Heart left ventricle (tissue), 16 donors: ENCODE data around the gene EXOC1L. TPM values are rescaled to one million over a fixed set of nuclear protein-coding genes. Genes with fewer than 3 reads are reported as not detected.

Experiments
- ATAC-seq, 4 donors: fragments of 200-7000 bp; cut with Tn5 transposase; one replicate each; pipeline ENCODE4 v1.9.1; 2020 to 2022; ENCODE audit warnings: moderate library complexity in 4 of 4, mild to moderate bottlenecking in 3 of 4, moderate number of reproducible peaks in 1 of 4
- DNase-seq, 5 donors: peaks; one replicate each; pipeline ENCODE4 v3.0.0-alpha.2; 2020
- H3K27ac ChIP-seq, 12 donors: fragments of 200-600 bp; sonication (generic) in 4 of 12; one replicate each; pipeline versions ENCODE4 v1.5.0 to v1.8.0; 2016 to 2022; ENCODE audit warnings: mild to moderate bottlenecking in 2 of 12
- H3K27me3 ChIP-seq, 9 donors: fragments of 200-600 bp; sonication (generic) in 2 of 9; one replicate each; pipeline versions ENCODE4 v1.5.1 to v1.8.0; 2016 to 2022; ENCODE audit warnings: mild to moderate bottlenecking in 3 of 9
- H3K36me3 ChIP-seq, 9 donors: fragments of 200-600 bp; sonication (generic) in 2 of 9; one replicate each; pipeline versions ENCODE4 v1.5.0 to v1.8.0; 2018 to 2022; ENCODE audit warnings: mild to moderate bottlenecking in 2 of 9
- H3K4me1 ChIP-seq, 12 donors: fragments of 200-600 bp; sonication (generic) in 4 of 12; one replicate each; pipeline versions ENCODE4 v1.5.0 to v1.8.0; 2016 to 2022; ENCODE audit warnings: mild to moderate bottlenecking in 3 of 12
- H3K4me3 ChIP-seq, 12 donors: fragments of 200-600 bp; sonication (generic) in 4 of 12; one replicate each; pipeline versions ENCODE4 v1.5.0 to v1.8.0; 2017 to 2022; ENCODE audit warnings: mild to moderate bottlenecking in 9 of 12, moderate library complexity in 4 of 12
- H3K9me3 ChIP-seq, 12 donors: fragments of 200-600 bp; sonication (generic) in 4 of 12; one replicate each; pipeline versions ENCODE4 v1.5.0 to v1.8.0; 2016 to 2022; ENCODE audit warnings: mild to moderate bottlenecking in 1 of 12
- POLR2A ChIP-seq, 2 donors: fragments of 450-650 bp; IDR thresholded peaks; one replicate each; pipeline ENCODE4 v1.6.1; 2017; ENCODE audit warnings: antibody characterized with exemption in 2 of 2, mild to moderate bottlenecking in 2 of 2, moderate library complexity in 2 of 2
- WGBS, 4 donors: extraction: QIAGEN DNeasy Blood & Tissue Kit in 2 of 4; methylation state at CpG; one replicate each; pipeline versions ENCODE4 v1.1.5 to v1.1.7; 2013 to 2018; 5-methylcytosine and 5-hydroxymethylcytosine counted together
- intact Hi-C, 10 donors: fragments of 100-400 bp; cut with DNase I; formaldehyde crosslinking; loops; one replicate each; pipeline versions ENCODE4 v1.11.1 to v1.14.2; 2022
- long read RNA-seq, 3 donors: library from polyadenylated mRNA; unstranded; transcript quantifications; one replicate each; pipeline ENCODE4 v2.0.0, GENCODE V29; 2020 to 2021
- polyA plus RNA-seq, 2 donors: library from polyadenylated mRNA; stranded (reverse); fragments of 200-250 nt; gene quantifications; one replicate each; pipeline ENCODE4 v1.2.3, GENCODE V29; 2013
- total RNA-seq, 9 donors: library from RNA; depleted of rRNA in 2 of 9; stranded (reverse); fragments of >200 nt in 2 of 9; fragmentation: NEBNext Ultra II Directional in 3 of 9; extraction: Animal tissue kit (Norgen Biotek cat#: 25700) in 3 of 9; gene quantifications; one replicate each; pipeline versions ENCODE4 v1.1.0 to v1.2.4, GENCODE V29; 2016 to 2023
- TF ChIP-seq, protein P1 (sequence below), 12 donors: fragments of 200-600 bp; sonication (generic) in 4 of 12; IDR thresholded peaks; one replicate each; pipeline versions ENCODE4 v1.5.0 to v1.8.0; 2018 to 2022; ENCODE audit warnings: antibody characterized with exemption in 12 of 12, mild to moderate bottlenecking in 5 of 12
- donor health status: ischemic (EF 13 %, LVEDD 7.1; RV severe dilation, severe dysfunction).
- donor health status: healthy with polysubstance abuse.
- donor health status: DM: no; HTN: yes; CAD: no.
- donor health status: DM: no; HTN: no; CAD: no.
- donor health status: ischemic (EF 25% LVEDD 6.9; RV normal size, moderate dysfunction).
- donor health status: ischemic (EF 25% LVEDD 5.7; RV mildly dilated, moderate dysfunction).
- donor health status: healthy.
- donor health status: DM: yes; HTN: yes; CAD: no.
- donor health status: ischemic (EF 35%, LVEDD 5.7; RV mildly dilated, moderate dysfunction).
- donor health status: nonischemic (EF 11% LVEDD 7.7; RV severe dilation, severe dysfunction).
- donor health status: DM: yes; HTN: yes; CAD: no.
- donor health status: PGD.
- donor health status: ischemic (EF 29% LVEDD 5.4; RV normal size, mild dysfunction).
- donor health status: nonischemic (EF 23%, LVEDD 6.1; RV moderate dilation, normal function).

EXOC1L gene
- total RNA-seq (not detected), polyA plus RNA-seq (not detected)
- long read RNA-seq, donor 1, result 0 reads
- long read RNA-seq, donor 2, partial matches to known transcripts, result 0 of 1 reads
- long read RNA-seq, donor 2, other reads (novel, unspliced or antisense), result 0 of 1 reads
- long read RNA-seq, donor 3, result 0 reads

- TF ChIP-seq, protein P1, sequence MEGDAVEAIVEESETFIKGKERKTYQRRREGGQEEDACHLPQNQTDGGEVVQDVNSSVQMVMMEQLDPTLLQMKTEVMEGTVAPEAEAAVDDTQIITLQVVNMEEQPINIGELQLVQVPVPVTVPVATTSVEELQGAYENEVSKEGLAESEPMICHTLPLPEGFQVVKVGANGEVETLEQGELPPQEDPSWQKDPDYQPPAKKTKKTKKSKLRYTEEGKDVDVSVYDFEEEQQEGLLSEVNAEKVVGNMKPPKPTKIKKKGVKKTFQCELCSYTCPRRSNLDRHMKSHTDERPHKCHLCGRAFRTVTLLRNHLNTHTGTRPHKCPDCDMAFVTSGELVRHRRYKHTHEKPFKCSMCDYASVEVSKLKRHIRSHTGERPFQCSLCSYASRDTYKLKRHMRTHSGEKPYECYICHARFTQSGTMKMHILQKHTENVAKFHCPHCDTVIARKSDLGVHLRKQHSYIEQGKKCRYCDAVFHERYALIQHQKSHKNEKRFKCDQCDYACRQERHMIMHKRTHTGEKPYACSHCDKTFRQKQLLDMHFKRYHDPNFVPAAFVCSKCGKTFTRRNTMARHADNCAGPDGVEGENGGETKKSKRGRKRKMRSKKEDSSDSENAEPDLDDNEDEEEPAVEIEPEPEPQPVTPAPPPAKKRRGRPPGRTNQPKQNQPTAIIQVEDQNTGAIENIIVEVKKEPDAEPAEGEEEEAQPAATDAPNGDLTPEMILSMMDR (IDR thresholded peaks at IDR 0.05), result no peak
- no peak for TF ChIP-seq POLR2A (IDR thresholded peaks at IDR 0.05)
- Histone ChIP-seq H3K27ac (no peak within 1 kb of the TSS), H3K36me3 (no peaks in the 10 kb centered on the region), H3K27me3 (peaks cover 0 to 10% (median 0%) of the 10 kb centered on the region in 9 donors), H3K4me3 (peak within 1 kb of the TSS in 8 of 12 donors; percentile 16 to 48 (median 25)), H3K9me3 (no peaks in the 10 kb centered on the region), H3K4me1 (peaks cover 0 to 6% (median 0%) of the 10 kb centered on the region in 12 donors)
- intact Hi-C loops, result no loop called here
- DNase-seq (peak in 1 of 5 donors; percentile 59), ATAC-seq (peak in 2 of 4 donors; percentile 48 to 49)
- 5 to 8% (median 7%) methylated on average over 13 of the region's 13 CpGs for WGBS, 4 donors
Measured at GRCh38 chr4:55819634-55820033, at the start of gene EXOC1L. Gene EXOC1L, plus strand, starts transcription at chr4:55819790. Its CDS starts 237 bp downstream, at chr4:55820027.

DNA sequence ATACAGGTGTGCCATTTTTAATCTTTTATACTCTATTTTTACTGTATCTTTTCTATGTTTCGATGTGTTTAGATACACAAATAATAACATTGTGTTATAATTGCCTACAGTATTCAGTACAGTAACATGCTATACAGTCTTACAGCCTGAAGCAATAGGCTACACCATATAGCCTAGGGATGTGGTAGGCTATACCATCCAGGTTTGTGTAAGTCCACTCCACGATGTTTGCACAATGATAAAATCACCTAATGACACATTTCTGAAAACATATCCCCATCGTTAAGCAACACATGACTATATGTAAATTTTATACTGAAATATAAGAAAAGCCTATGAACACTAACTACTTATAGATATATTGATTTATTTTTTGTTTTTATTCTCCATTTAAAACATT, 48.9 kb upstream of the EXOC1L start:
- DNase-seq, result no peak
- H3K9me3 ChIP-seq, result no peaks in the 10 kb centered on the region
- H3K36me3 ChIP-seq, result no peaks in the 10 kb centered on the region
- intact Hi-C loops, result no loop called here
- no peak overlapping the region for H3K27ac ChIP-seq
- TF ChIP-seq, protein P1 (IDR thresholded peaks at IDR 0.05), result no peak
- TF ChIP-seq POLR2A (IDR thresholded peaks at IDR 0.05), result no peak
- no peak for ATAC-seq
- 85 to 89% (median 88%) methylated on average over 3 of the region's 3 CpGs for WGBS, 4 donors
- no peaks in the 10 kb centered on the region for H3K4me1 ChIP-seq
- H3K4me3 ChIP-seq, result no peak overlapping the region
- no peaks in the 10 kb centered on the region for H3K27me3 ChIP-seq

DNA sequence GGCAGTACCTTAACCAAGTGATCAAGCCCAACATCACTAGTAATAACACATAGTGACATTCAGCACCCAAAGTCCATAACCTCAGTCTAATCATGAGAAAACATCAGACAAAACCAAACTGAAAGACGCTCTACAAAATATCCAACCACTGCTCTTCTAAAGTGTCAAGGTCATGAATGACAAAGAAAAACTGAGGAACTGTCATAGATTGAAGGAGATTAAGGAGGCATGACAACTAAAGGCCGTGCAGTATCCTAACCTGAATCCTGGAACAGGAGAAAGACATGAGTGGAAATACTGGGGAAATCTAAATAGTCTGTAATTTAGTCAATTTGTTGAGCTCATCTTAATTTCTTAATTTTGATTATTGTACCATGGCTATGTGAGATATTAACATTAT, 38.2 kb upstream of the EXOC1L start:
- Histone ChIP-seq H3K4me3 (no peak overlapping the region), H3K27me3 (no peaks in the 10 kb centered on the region), H3K27ac (no peak overlapping the region), H3K9me3 (peaks cover 0 to 11% (median 0%) of the 10 kb centered on the region in 12 donors), H3K4me1 (no peaks in the 10 kb centered on the region), H3K36me3 (no peaks in the 10 kb centered on the region)
- no peak for DNase-seq
- 83 to 88% (median 87%) methylated on average over 2 of the region's 2 CpGs for WGBS, 4 donors
- intact Hi-C loops, result no loop called here
- no peak for ATAC-seq
- no peak for TF ChIP-seq POLR2A (IDR thresholded peaks at IDR 0.05)
- TF ChIP-seq, protein P1 (IDR thresholded peaks at IDR 0.05), result no peak

DNA sequence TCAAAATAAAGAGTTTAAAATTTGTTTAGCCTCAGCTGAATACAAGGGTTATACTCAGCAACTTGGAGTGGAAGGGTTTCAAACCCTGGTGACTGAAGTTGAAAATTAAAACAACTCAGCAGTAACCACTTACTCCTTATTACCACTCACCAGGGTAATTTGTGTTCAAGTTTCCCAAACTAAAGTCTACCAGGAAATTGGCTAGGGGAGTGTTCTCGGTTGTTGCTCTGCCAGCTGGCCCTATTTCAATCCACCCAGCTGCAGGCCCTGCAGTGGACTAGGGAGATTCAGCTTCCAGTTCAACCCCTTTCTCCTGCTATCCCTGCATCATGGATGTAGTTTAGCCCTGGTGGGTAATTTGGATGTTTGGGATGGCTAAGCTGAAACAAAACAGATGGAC, 37.8 kb upstream of the EXOC1L start:
- no peak overlapping the region for H3K4me3 ChIP-seq
- WGBS, 4 donors, result 28 to 58% (median 45%) methylated on average over 1 of the region's 1 CpG
- peaks cover 0 to 7% (median 0%) of the 10 kb centered on the region in 12 donors for H3K9me3 ChIP-seq
- TF ChIP-seq, protein P1 (IDR thresholded peaks at IDR 0.05), result no peak
- TF ChIP-seq POLR2A (IDR thresholded peaks at IDR 0.05), result no peak
- no peaks in the 10 kb centered on the region for H3K36me3 ChIP-seq
- no peaks in the 10 kb centered on the region for H3K27me3 ChIP-seq
- DNase-seq (no peak), ATAC-seq (peak in 1 of 4 donors; percentile 18)
- H3K4me1 ChIP-seq, result no peaks in the 10 kb centered on the region
- no peak overlapping the region for H3K27ac ChIP-seq
- intact Hi-C loops, result no loop called here
